Renal cortex interstitium (tissue), 11 donors: ENCODE results near the gene PKD2L2. TPM values are rescaled to one million over a fixed set of nuclear protein-coding genes. Genes with fewer than 3 reads are reported as not detected.

Experiments used
- DNase-seq, 11 donors: peaks; one replicate each; pipeline ENCODE4 v3.0.0-alpha.2; 2013; ENCODE audit warnings: low read depth in 9 of 11, low spot score in 4 of 11; ENCODE audit errors: extremely low read depth in 1 of 11
- polyA plus RNA-seq, 3 donors: library from polyadenylated mRNA; unstranded; fragments of 120-200 nt; gene quantifications; one replicate each; pipeline ENCODE4 v1.2.1, GENCODE V29; 2013; ENCODE audit not compliant: insufficient read length in 3 of 3

Gene PKD2L2
- polyA plus RNA-seq, 3 donors: 0.13 to 0.73 TPM; not detected in 1

DNA sequence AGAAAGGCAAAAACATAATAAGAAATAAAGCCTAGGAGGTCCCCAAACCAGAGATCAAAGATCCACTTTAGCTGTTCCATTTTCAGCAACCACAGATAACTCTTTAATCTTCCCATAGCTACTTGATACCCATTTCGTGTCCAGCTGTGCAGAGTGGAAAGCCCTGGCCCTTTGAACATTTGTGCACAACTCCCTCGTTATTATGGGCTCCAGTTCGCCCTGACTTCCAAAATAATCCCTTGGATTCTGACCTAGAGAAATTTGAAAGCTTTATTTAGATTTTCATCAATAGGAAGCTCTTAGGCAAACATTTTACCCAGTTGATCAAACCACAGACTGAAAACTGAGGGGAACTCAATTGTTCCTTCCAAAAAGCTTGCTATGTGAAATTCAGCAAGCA, 16.8 kb upstream of the PKD2L2 start:
- DNase-seq: no peak

DNA sequence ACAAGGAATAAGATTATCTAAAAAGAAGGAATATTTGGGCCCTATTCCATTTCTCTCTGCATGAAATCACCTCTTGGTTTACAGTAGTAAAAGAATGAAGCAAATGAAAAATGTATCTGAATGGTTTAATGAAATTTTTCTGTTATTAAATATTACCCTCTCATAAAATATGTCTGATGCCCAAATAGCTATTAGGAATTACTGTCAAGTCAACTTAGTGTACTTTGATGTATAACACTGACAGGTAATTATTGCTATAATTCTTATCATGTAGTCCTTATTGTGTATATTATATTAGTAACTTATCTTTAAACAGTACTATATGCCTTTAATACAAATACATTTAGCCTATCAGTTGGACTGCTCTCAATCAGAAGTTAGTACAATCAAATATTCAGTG, 13.2 kb upstream of the PKD2L2 start:
- no peak for DNase-seq

DNA sequence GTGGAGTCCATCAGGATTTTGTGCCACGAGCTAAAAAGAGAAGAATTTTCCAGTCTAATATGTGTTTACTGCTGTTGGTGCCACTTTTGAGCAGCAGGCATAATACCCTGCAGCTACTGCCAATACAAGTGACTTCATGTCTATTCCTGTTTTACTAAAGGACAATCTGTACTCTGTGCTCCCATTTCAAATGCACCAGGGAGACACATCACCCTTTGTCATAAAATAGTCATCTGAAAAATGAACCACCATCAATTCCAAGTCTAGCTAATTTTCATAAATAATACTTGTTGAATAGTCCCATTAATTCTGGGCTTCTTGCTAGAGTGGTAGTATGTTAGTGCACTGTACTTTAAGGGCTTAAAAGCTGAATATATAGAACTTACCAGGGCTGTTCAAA, 8.9 kb upstream of the PKD2L2 start:
- DNase-seq: no peak

- no peak for DNase-seq
Measured at GRCh38 chr5:137887831-137888230, 1.4 kb upstream of the PKD2L2 start.

DNA sequence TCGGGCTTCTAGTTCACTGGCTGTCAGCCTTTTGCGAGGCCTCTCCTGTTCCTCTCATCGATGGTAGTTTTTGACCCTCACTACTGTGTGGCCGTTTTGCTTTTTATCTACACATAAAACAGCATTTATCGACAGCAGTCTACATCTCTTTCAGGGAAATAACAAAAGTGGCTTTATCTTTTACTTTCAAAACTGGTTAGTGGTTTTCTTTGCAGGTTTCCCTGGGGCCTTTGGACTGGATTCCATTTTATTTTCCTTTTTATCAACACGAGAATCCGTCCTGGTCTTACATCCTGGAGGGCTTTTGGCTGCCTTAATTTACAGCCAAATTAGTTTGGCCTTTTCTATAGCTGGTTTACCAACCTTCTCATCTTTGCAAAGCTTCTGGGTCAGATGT, 793 bp upstream of the PKD2L2 start:
- peak in 2 of 11 donors; percentile 1 to 3 for DNase-seq

DNA sequence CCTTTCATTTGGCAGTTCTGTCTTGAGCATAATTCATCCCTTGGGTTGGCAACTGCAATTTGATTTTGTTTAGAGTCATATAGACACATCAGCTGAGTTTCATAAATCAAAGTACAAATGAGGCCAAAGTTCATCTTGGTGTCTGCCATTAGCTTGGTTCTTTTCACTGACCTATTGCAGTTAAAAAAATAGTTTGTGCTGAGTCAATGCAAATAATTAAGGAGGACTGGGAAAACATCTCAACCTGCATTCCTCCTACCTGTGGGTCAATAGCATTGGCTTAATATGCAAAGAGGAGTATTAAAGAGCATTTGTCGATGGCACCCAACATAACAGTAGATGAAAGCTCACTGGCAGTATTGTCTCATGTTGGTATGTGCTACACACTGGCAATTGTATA, 1.6 kb downstream of the PKD2L2 start:
- DNase-seq: no peak

DNA sequence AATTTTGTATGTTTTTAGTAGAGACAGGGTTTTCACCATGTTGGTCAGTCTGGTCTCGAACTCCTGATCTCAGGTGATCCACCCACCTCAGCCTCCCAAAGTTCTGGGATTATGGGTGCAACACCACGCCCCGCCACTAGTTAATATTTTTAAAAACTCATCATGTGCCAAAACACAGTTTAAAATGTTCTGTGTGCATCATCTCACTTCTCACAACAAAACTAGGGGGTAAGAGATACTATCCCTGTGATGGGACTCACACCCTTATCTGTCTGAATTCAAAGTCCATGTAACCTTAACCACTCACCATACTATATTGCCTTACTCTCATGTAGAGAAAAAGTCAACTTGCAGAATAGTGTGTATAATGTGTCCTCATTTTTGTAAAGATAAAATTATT, 2.6 kb downstream of the PKD2L2 start:
- no peak for DNase-seq

GRCh38 chr5:137894586-137894985, 5.3 kb downstream of the PKD2L2 start:
- DNase-seq: no peak

GRCh38 chr5:137896560-137896959, 7.3 kb downstream of the PKD2L2 start:
- DNase-seq: no peak

DNA sequence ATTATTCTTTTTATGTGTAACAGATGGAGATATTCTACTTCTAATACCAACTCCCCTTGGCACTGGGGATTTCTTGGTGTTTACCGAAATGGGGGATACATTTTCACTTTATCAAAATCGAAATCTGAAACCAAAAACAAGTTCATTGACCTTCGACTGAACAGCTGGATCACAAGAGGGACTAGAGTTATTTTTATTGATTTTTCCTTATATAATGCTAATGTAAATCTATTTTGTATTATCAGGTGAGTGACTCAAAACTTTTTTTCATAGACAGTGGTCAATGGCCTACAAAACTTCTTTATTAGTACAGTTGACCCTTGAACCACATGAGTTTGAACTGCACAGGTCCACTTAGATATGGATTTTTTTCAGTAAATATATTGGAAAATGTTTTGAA, 10.2 kb downstream of the PKD2L2 start:
- no peak for DNase-seq

DNA sequence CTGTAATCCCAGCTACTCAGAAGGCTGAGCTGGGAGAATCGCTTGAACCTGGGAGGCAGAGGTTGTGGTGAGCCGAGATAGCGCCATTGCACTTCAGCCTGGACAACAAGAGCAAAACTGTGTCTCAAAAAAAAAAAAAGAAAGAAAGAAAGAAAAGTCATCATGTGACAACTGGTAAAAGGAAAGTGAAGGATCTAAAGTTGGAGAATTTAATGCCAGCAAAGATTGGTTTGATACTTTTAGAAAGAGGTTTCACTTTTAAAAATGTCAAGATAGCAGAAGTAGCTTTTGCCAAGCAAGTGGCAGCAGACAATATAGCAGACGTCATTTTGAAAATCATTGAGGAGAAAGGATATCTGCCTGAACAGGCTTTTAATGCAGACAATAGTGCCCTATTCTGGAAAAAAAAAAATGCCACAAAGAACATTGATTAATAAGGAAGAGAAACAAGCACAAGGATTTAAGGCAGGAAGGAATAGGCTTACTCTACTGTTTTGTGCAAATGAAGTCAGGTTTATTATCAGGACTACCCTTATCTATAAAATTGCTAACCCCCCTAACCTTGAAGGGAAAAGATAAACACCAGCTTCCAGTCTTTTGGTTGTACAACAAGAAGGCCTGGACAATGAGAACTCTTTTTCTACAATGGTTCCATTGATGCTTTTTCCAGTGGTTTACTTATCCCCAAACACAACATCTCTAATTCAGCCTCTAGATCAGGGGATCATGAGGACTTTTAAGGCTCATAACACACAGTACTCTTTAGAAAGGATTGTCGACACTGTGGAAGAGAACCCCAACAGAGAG, 12.0 kb downstream of the PKD2L2 start:
- DNase-seq: no peak

- DNase-seq: no peak
Measured at GRCh38 chr5:137902408-137903133, 13.3 kb downstream of the PKD2L2 start.

DNA sequence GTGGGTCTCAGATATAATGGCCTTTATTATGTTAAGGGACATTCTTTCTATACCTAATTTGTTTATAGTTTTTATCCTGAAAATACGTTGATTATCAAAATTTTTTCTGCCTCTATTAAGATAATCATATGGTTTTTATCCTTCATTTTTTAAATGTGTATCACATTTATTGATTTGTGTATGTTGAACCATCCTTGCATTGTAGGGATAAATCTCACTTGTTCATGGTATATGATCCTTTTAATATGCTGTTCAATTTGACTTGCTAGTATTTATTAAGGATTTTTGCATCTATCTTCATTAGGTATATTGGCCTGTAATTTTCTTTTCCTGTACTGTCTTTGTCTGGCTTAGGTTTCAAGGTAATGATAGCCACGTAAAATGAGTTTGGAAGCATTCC, 25.5 kb downstream of the PKD2L2 start:
- no peak for DNase-seq

DNA sequence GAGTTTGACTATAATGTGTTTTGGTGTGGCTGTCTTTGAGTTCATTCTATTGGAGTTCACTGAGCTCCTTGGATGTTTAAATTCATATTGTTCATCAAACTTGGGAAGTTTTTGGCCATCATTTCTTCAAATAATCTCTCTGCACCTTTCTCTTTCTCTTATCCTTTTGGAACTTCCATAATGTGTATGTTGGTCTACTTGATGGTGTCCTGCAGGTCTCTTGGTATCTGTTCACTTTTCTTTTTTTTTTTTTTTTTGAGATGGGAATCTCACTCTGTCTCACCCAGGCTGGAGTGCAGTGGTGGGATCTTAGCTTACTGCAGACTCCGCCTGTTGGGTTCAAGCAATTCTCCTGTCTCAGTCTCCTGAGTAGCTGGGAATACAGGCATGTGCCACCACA, 27.7 kb downstream of the PKD2L2 start:
- no peak for DNase-seq

DNA sequence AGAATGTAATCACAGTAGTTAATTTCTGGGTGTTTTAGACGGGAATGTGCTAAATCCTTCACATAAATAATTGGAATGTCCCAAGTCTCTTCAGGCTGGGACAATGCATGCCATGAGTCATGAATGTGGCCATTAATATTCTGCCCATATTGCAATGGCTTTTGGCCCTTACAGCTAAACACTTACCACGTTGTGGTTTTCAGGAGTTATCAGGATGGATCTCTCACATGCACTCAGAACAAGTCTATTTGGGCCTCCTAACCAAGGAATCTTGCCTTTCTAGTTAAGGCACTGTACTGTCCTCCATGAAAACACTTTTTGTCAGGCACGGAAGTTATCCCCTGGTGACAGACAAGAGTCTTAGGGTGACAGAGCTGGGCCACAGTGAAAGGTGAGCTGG, 32.7 kb downstream of the PKD2L2 start:
- DNase-seq: no peak

DNA sequence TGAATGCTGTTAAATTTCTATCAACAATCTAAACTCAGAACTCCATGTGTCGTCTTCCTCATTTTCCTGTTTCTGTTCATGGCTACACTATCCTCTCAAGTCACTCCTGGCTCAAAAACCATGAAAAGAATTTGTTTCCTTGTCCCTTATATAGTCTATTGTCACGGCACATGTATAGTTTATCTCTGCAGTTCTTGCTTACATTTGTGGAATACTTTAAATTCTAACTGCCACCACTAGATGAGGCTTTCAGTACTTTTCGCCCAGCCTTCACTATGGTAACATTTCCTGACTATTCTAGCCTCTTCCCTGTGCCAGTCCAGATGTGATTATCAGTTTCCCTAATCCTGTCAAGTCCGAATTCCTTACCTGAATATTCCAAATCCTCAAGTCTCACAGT, 34.6 kb downstream of the PKD2L2 start:
- no peak for DNase-seq

DNA sequence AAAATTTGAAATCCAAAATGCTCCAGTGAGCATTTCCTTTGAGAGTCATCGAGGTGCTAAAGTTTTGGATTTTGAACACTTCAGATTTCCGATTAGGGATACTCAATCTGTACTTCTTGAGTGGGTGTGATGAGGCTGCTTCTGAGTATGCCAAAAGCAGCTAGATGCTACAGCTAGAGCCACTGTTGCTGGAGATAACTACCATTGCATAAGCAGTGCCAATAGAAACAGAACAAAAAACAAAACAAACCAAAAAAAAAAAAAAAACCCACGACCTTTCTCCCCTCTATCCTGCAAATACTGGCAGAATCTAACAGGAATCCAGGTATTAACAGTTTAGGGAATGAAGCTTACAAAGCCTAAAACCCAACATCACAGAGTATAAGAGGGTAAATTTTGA, 43.5 kb downstream of the PKD2L2 start:
- no peak for DNase-seq

DNA sequence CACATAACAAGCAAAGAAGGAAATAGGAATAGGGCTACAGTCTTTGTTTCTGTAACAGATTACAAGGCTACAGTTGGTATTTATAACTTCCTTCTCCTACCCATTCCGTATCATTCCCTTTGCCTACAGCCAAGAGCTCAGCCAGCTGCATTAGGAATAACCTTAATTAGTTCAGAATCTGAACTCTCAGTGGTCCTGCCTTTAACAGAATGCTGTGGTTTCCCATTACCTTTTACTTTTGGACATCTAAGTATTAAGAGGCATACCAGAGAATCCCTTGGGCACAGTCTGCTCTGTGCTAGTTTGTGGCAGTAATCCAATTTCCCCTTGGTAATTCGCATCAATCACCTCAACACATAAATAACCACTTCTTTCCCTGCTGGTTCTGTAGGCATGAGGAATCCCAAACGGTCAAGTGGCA, 44.2 kb downstream of the PKD2L2 start:
- peak in 1 of 11 donors; percentile 1 for DNase-seq

DNA sequence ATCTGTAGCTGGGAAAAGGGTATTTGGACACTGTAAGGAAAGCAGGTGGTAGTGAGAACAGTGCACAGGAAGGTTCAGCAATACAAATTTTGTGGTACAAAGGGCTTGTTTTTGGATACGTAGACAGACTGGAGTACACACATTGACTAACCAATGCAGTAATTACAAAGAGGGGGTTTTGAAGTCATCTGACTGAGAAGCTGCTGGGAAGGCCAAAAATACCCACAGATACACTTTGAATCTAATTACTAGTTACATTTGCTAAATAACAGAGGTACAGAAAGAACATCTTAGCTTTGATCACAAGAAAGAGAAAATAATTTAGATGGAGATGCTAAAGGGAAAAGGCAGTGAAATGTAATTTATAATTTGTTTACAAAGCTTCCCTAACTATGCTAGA, 45.9 kb downstream of the PKD2L2 start:
- no peak for DNase-seq

DNA sequence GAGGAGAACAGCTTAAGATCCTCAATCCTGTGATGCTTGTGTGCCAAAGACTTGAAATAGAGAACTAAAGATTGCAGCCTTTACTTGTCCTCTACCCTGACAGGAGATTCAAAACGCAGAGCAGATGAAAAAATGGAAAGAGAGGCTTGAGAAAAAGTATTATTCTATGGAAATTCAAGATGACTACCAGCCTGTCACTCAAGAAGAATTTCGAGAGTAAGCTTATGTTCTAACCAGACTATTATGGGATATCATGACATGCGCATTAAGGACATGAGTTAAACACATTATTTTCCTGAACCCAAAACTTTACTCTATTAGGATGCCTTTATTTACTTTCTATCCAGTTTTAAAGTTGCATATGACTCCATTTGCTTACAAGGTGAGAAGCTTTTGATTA, 46.4 kb downstream of the PKD2L2 start:
- DNase-seq: no peak
